Measurements from ENCODE around the gene AHCTF1.
"Not testable (repeated sequence)": the region's sequence is repeated elsewhere in the genome, so short reads cannot be mapped to it uniquely, and the experiment has no call there.

DNA sequence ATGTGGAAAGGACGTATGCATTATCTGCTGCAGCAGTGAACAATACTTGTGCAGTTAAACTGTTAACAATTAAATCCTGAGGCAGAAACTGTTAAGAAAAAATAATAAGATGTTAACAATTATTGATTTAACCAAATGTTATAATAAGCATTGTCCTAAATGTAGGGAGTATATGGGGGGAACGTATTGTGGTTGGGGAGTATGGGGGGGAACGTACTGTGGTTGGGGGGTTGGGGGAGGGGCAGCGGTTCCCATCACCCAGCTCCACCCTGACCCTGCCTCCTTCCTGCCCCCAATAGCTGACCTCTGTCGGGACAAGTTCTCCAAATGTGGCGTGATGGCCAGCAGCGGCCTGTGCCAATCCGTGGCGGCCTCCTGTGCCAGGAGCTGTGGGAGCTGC lies 114.0 kb downstream of the AHCTF1 start:
- TF ChIP-seq, protein P1, sequence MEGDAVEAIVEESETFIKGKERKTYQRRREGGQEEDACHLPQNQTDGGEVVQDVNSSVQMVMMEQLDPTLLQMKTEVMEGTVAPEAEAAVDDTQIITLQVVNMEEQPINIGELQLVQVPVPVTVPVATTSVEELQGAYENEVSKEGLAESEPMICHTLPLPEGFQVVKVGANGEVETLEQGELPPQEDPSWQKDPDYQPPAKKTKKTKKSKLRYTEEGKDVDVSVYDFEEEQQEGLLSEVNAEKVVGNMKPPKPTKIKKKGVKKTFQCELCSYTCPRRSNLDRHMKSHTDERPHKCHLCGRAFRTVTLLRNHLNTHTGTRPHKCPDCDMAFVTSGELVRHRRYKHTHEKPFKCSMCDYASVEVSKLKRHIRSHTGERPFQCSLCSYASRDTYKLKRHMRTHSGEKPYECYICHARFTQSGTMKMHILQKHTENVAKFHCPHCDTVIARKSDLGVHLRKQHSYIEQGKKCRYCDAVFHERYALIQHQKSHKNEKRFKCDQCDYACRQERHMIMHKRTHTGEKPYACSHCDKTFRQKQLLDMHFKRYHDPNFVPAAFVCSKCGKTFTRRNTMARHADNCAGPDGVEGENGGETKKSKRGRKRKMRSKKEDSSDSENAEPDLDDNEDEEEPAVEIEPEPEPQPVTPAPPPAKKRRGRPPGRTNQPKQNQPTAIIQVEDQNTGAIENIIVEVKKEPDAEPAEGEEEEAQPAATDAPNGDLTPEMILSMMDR (IDR thresholded peaks at IDR 0.05): not testable (repeated sequence)
- not testable (repeated sequence) for TF ChIP-seq POLR2A (IDR thresholded peaks at IDR 0.05)

All from right lobe of liver (tissue), 4 donors.